HepG2 (cell line): ENCODE results near the gene DDX50. TPM values are rescaled to one million over a fixed set of nuclear protein-coding genes. Genes with fewer than 3 reads are reported as not detected.

Experiments
- ARID3A ChIP-seq: IDR thresholded peaks from 2 replicates; pipeline ENCODE4 v1.6.1; 2012; ENCODE audit warnings: low read depth, low read length, improper control_type of control experiment
- ELK4 ChIP-seq: sonication (generic); formaldehyde crosslinking; IDR thresholded peaks from 2 replicates; pipeline ENCODE4 v1.9.0; 2021; ENCODE audit warnings: missing genetic modification reagents, borderline replicate concordance
- FOXK1 ChIP-seq: sonication (generic); formaldehyde crosslinking; IDR thresholded peaks from 2 replicates; pipeline ENCODE4 v1.4.0; 2020; ENCODE audit warnings: low read depth, missing genetic modification reagents, borderline replicate concordance
- HES4 ChIP-seq: sonication (generic); formaldehyde crosslinking; IDR thresholded peaks from 2 replicates; pipeline ENCODE4 v1.9.0; 2021; ENCODE audit warnings: mild to moderate bottlenecking, missing genetic modification reagents, borderline replicate concordance
- JDP2 ChIP-seq: sonication (generic); formaldehyde crosslinking; IDR thresholded peaks from 2 replicates; pipeline ENCODE4 v1.8.1; 2022; ENCODE audit warnings: missing genetic modification reagents, borderline replicate concordance
- MIER2 ChIP-seq: IDR thresholded peaks from 2 replicates; pipeline ENCODE4 v1.6.1; 2016; ENCODE audit warnings: missing biosample characterization, missing genetic modification reagents
- PRDM10 ChIP-seq: sonication (generic); formaldehyde crosslinking; IDR thresholded peaks from 2 replicates; pipeline ENCODE4 v1.4.0; 2020; ENCODE audit warnings: low read depth, missing genetic modification reagents
- RXRB ChIP-seq: IDR thresholded peaks from 2 replicates; pipeline ENCODE4 v1.6.1; 2016; ENCODE audit warnings: borderline replicate concordance, missing genetic modification reagents, missing compliant biosample characterization
- TAF1 ChIP-seq: sonication (generic); formaldehyde crosslinking; IDR thresholded peaks from 2 replicates; pipeline ENCODE4 v1.4.0; 2020; ENCODE audit warnings: missing genetic modification reagents
- TEAD3 ChIP-seq: optimal IDR thresholded peaks from 2 replicates; pipeline ENCODE3; 2016; ENCODE audit warnings: borderline replicate concordance
- THRA ChIP-seq: sonication (generic); formaldehyde crosslinking; IDR thresholded peaks from 2 replicates; pipeline ENCODE4 v1.4.0; 2020; ENCODE audit warnings: missing genetic modification reagents, borderline replicate concordance
- TRAFD1 ChIP-seq: sonication (generic); formaldehyde crosslinking; IDR thresholded peaks from 2 replicates; pipeline ENCODE4 v1.5.1; 2020; ENCODE audit warnings: missing genetic modification reagents, mild to moderate bottlenecking, borderline replicate concordance
- ZNF331 ChIP-seq: sonication (generic); formaldehyde crosslinking; IDR thresholded peaks from 2 replicates; pipeline ENCODE4 v1.4.0; 2020; ENCODE audit warnings: missing genetic modification reagents
- ZNF335 ChIP-seq: sonication (generic); formaldehyde crosslinking; IDR thresholded peaks from 2 replicates; pipeline ENCODE4 v1.4.0; 2020; ENCODE audit warnings: missing genetic modification reagents
- ZNF513 ChIP-seq: sonication (generic); formaldehyde crosslinking; conservative IDR thresholded peaks from 2 replicates; pipeline ENCODE4 v1.5.0; 2020; ENCODE audit warnings: missing genetic modification reagents
- ZNF549 ChIP-seq: sonication (generic); formaldehyde crosslinking; IDR thresholded peaks from 2 replicates; pipeline ENCODE4 v1.5.0; 2020; ENCODE audit warnings: missing genetic modification reagents
- polyA plus RNA-seq, 8 experiments: library from polyadenylated mRNA; depleted of rRNA in 3 of 8; stranded (reverse) in 7 of 8; unstranded in 1 of 8; fragments of >200 nt; fragmentation: Illumina TruSeq in 4 of 8; extraction: Trizol in 4 of 8; gene quantifications; 2 replicates each; pipeline versions ENCODE4 v1.2.1 to v1.2.3, GENCODE V29; 2011 to 2016; ENCODE audit warnings: low read depth in 4 of 8, missing spikeins in 1 of 8, mixed read lengths in 1 of 8; ENCODE audit not compliant: insufficient read depth in 1 of 8
- total RNA-seq, 5 experiments: library from RNA; depleted of rRNA; stranded (reverse); fragments of >200 nt; fragmentation: Illumina TruSeq; extraction: Trizol; gene quantifications; 2 replicates each; pipeline ENCODE4 v1.2.3, GENCODE V29; 2016; ENCODE audit warnings: low read depth in 1 of 5

Gene DDX50
- total and polyA plus RNA-seq, 2 of the 13 experiments (the other 11 are each of a cell fraction or from before 2014, with no cell fraction given) = 19.0 to 38.2 TPM

GRCh38 chr10:68988530-68989316 lies 87.6 kb downstream of the DDX50 start, which contains the start of gene KIFBP (continued):
- TF ChIP-seq TRAFD1 (CRISPR knock-in tag) (no peak), ZNF335 (CRISPR knock-in tag) (peak; percentile 84), JDP2 (CRISPR knock-in tag) (no peak), THRA (CRISPR knock-in tag) (0 out of 2 replicates have a peak, but pooled peaks have one; percentile 27), ARID3A (peak; percentile 94), TEAD3 (CRISPR knock-in tag) (peak; percentile 85), HES4 (CRISPR knock-in tag) (peak; percentile 91), FOXK1 (CRISPR knock-in tag) (peak; percentile 66; the same call in 1 of the 2 replicates), ELK4 (CRISPR knock-in tag) (no peak), PRDM10 (CRISPR knock-in tag) (0 out of 2 replicates have a peak, but pooled peaks have one; percentile 51), MIER2 (no peak), ZNF331 (peak; percentile 16; the same call in 1 of the 2 replicates), TAF1 (CRISPR knock-in tag) (peak; percentile 87), ZNF549 (CRISPR knock-in tag) (no peak), ZNF513 (CRISPR knock-in tag) (no peak), RXRB (CRISPR knock-in tag) (no peak)
